HG03064 (cell line): ENCODE measurements around the gene NPB.

ENCODE experiments used
- ATAC-seq: cut with Tn5 transposase; IDR thresholded peaks from one replicate; pipeline ENCODE4 v1.9.1; 2021; ENCODE audit warnings: low read depth; ENCODE audit not compliant: unreplicated experiment

The NPB gene

DNA sequence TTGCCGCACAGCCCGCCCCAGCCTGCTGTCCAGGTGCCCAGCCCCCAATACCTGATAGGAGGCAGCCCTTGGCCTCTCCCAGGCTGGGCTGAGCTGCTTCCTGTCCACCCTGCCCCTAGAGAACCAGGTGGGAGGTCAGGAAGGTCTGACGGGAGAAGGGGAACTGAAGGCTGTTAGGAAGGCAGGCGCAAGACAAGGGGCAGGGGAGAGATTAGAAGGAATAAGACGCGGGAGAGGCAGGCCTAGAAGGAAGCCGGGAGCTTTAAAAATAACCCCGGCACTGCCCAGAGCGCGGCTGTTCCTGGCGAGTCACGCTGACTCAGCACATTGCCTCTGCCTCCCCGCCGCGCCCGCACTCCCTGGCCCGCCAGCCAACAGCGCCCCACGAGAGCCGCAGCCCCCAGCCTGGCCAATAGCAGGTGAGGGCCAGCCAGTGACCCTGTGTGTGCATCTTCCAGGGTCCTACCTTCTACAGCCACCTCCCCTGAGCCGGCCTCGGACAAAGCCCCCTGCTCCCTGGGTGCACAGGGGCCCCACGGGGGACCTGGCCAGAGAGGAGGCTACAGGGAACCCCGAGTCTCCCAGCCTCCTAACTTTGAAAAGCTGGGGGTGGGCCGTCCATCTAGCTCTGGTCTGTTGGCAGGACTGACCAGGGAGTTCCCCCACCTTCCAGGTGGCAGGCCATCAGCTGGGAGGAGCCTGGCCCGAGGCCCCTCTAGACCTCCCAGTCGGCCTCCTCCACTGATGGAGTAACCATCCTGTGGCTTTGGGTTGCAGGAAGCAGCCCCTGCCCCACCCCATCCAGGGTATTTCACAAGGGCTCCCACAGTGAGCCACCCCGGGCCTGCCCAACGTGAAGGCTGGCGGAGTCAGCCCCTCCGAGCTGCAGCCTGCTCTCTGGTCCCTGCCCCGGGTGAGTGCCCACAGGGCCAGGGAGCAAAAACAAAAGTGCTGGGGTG, 21.5 kb downstream of the NPB start:
- ATAC-seq = no peak

DNA sequence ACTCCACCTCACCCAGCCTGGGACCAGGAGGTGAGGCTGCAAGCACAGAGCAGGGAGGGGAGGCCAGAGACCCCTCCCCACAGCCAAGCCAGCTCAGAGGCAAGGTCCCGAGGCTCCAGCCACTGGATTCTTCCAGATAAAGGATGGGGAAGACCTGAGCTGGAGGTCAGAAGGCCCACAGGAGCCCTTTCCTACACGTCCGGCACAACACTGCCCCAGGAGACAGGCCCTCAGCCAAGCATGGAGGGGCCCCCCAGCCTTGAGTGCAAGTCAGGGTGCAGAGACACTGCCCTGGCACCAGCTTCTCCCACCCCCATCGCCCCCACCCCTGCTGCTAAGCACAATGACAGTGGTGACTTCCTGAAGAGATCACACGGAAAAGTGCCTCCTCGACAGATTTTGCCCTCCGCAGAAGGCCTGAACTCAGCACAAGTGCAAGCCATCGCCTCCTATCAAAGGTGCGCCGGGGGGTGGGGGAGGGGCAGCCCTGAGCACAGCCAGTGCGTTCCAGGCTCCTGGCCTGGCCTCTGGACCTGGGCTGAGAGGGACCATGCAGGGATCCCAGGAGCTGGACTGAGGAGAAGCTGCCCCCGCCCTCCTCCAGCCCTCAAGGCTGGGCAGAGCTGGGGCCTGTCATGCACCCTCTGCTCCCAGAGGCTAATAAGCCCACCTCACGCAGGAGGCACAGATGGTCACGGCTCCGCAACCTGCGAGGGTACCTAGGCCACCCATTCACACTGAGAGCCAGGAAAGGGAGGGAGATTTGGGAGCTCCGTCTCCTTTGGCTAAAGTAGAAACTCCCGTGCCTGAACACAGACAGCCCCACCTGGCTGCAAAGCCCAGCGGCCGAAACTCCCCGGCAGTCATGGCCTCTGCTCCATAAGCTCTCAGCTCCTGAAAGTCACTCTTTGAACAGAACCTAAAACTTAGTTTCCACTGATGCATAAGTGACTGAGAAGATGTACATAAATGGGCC, 22.8 kb downstream of the NPB start:
- no peak for ATAC-seq

DNA sequence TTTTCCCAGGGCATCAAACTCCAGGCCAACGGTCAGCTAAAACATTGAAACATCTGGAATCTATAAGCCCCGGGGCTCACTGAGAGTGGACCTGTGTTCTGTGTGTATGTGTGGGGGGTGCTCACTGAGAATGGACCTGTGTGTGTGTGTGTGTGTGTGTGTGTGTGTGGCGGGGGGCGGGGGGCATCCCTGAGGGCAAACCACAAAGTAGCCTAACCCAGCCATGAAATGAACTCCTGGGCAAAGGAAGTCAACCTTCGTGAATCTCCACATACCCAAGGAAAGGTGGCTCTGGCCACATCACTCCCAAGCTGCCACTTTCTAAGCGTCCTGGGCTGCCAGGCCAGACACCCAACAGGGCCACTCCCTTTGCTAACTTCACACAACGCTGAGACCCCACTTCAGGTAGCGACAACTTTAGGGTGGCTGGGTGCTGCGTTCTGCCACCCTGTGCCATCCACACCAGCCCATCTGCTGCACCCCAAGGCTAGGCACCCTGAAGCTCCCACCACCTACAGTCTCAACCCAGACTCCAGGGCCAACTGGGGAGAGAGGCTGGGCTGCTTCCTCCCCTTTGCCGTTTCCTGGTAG, 23.9 kb downstream of the NPB start:
- no peak for ATAC-seq

DNA sequence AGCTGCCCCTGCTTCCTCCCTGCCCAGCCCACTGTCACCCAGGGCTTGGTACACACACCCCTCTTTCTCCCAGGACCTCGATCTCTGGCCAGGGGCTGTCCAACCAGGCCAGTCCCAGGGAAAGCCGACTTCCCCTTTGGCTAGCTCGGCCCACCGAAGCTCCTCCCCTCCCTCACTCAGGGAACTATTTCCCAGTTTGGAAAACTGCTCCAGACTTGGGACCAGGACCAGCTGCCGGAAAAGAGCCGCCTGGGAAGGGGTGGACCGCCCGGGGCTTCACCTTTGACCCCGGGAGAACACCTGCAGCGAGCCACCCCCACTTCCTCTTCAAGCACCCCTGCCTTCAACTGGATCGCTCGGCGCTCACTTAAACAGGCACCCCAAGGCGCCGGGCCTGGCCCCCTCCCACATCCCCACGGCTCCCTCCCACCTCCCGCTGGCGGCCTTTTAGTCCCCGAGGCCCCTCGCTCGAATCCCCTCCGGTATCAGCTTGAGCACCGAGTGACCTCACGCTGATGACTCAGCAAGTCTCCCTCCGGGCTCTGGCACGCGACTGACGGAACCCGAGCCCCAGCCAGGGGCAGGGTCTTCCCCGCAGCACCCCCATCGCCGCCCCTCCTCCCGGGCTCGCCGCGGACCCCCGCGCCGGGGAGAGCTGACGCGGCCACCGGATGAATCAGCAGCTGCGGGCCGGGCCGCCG, 24.6 kb downstream of the NPB start:
- no peak for ATAC-seq

DNA sequence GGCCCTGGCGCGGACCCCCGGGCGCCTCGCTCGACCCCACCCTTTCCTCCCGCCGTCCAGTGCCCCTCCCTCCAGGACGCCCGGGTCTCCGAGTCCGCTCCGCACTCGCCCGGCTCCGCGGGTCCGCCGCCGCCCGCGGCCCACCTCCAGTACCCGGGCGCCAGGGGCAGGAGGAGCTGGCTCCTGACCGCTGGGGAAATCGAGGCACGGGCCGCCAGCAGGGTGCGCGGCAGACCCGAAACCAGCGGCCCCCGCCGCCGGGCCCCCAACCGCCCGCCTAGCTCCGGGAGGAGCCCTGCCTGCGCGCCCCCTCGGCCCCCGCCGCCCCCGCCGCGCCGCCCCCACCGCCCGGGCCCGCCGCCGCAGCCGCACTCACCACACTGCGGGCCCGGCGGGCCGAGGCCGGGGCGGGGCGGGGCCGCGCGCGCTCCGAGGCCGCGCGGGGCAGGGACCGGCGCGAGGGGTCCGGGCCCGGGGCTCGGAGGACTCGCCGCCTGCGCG, 25.2 kb downstream of the NPB start:
- peak; percentile 12 for ATAC-seq

DNA sequence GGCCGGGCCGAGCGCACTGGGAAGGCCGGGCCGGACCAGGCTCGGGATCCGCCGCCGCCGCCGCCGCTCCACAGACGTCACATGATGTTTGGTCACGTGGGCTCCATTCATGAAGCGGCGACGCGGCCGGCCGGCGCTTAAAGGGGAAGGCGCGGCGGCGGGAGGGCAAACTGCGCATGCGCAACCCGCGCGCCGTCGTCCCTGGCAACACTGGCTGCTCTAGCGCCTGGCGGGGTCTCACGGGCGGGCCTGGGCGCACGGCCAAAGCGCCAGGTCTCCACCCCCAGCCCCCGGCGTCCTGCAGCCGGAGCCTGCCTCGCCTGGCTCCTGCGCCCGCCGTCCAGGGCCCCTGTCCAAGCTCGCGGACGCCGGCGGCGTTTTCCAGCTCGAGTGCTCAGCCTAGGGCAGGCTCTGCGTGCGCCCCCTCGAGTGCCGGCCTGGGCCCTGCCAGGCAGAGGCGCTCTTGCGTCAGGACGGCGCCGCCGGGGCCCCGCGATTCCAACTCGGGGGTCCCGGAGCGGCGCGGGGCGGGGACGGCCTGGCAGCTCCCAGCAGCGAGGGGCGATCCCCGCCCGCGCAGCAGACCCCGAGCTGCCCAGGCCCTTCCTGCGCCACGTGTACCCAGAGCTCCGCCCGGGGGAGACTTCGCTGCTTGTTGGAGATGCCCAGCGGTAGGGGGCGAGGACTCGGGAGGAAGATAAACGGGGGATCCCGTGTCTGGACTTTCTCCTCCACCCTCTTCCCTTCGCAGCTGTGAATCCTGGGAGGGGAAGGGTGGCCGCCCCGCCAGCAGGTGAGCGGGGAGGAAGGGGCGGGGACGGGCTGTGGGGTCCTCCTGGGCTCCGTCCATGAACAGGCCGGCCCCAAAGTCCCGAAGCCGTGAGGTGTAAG, 25.9 kb downstream of the NPB start, which contains the start of gene MAFG:
MAFG (minus strand) TSS at position 83 of the 891 bp plus-strand sequence. CDS start 4,550 bp downstream, outside the sequence.
- ATAC-seq = peak; percentile 56

DNA sequence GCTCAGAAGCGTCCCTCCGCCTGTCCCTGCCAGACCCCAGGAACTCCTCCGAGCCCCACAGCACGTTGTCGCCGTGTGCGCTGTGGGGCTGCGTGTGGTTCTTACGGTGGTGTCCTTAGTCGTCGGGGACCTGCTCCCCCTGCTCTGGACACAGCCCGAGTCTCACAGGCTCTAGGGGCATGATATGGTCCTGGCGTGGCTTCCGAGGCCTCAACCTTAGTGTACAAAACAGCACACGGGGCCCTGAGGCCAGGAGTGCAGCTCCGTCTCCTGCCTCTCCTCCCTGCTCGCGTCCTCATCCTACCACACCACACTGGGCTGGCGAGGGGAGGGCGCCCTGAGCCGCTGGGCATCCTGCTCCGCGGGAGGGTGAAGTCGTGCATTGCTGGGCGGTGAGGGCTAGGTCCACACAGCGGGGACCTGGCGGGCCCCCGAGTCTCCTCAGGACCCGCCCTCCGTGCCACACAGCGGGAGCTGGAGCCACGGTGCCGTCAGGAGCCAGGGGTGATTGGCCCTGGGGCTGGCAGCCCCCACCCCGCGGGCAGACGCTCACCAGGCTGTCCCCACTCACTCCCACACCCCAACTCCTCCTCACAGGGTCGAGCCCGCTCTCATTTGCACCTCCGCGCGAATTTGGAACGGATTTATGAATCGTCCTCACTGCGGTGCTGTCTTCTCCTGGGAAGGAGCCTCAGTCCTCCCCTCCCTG, 26.7 kb downstream of the NPB start:
- ATAC-seq = no peak

DNA sequence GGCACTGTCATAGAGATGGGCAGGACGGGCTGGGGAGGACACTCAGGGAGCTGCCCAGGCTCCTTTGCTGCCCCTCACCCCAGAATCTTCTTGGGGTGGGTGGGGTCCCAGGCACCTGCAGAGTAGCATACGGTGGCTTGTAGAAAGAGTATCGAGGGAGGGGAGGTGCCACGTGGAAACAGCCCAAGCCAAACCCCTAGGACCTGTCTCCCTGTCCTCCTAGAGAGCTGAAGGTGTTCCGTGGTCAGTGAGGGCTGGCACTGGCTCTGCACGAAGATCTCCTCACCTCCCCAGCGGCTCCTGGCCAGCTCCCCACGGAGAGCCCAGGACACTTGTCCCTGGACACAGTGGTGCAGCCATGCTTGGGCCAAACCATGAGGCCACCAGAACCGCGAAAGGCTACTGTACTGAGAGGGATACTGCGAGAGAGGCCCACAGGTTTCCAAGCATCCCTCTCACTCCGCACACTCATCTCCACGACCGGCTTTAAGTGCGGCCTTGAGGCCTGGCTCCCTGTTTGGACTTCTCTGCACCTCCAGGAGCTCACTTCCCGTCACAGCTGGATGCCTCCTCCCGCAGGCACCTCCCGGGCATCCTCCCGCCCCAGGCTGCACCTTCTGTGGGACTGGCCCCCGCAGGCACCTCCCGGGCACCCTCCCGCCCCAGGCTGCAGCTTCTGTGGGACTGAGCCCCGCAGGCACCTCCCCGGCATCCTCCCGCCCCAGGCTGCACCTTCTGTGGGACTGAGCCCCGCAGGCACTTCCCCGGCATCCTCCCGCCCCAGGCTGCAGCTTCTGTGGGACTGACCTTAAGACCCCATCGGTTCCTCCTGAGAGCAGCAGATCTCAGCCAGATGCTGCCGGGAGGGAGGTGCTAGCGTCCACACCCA, 27.5 kb downstream of the NPB start:
- no peak for ATAC-seq

DNA sequence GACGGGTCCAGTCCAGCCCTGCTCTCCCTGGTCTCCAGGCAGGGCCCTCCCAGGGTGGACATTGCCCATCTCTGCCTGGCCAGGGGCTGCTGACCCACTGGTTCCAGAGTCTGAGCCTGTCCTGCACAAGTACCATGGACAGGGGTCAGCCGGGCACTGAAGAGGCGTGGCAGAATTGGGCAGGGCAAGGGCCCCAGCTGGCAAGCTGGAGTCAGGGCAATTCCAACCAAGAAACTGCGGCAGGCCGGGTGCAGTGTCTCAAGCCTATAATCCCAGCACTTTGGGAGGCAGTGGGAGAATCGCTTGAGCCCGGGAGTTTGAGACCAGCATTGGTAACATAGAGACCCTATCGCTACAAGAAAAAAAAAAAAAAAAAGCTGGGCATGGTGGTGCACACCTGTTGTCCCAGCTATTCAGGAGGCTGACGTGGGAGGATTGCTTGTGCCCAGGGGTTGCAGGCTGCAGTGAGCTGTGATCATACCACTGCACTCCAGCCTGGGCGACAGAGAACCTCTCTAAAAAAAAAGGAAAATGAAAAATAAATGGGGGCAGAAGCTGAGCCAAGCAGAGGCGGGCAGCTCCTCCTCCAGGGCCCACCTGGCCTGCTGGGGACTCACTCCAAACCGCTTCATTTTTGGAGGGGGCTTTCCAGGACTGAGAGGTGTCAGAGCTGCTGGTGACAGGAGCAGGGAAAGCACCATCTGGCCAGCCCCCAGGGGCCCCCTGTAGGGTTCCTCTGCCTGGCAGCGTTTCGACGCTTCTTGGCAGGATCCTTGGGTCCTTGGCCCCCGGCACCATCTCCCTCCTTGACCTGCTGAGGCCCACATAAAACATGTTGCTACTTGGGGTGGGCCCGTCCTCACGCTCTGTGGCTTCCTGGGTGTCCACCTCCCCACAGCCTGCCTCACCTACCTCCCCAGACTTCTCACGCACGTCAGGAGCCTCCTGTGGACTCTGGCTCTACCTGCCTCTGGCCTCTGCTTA, 28.4 kb downstream of the NPB start:
- no peak for ATAC-seq

DNA sequence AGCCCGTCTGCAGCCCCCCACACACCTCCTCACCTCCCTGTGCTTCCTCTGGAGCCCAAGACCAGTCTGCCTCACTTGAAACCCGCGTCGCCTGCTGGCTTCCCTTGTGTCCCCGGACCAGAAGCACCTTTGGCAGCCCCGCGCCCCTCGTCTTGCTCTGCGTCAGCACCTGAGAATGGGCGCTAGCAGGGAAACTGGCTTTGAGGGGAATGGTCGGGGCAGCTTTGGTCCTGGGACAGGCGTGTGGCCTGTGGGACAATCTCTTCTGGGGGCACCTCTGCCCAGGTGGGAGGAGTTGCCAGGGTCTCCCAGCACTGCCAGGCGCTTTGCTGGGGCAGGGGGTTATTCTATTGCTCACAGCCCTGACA, 29.1 kb downstream of the NPB start:
- ATAC-seq = no peak

DNA sequence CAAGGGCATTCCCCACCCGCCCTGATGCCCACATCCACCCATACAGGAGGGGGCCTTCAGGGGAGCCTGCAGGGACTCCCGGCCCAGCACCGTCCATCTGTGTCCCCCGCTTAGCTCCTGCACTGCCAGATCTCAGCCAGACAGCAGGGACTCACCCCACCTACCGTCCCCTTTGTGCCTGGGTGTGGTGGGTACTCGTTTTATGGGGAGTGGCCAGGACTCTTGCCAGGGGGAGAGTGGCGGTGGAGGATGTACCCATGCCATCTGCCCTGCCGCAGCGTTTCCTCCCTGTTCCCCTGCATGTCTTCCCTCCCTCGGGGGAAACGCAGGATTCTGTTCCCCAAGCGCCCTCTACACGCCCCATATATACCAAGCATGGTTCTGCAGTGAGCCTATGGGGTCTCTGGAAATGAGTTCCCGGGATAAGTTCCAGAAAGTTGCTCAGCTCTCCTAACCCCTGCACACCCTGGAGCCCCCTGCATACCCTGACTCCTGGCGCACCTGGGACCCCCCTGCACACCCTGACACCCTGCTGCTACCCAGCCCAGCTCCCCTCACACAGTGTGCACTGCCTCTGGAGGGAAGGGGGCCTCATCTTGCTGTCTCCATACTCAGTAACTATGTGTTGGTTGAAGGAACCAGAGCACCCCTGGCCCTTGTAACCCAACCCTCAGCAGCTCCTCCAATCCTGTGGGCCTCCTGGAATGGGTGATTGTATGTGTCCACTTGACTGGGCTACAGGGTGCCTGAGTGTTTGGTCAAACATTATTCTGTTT, 29.7 kb downstream of the NPB start:
- no peak for ATAC-seq

DNA sequence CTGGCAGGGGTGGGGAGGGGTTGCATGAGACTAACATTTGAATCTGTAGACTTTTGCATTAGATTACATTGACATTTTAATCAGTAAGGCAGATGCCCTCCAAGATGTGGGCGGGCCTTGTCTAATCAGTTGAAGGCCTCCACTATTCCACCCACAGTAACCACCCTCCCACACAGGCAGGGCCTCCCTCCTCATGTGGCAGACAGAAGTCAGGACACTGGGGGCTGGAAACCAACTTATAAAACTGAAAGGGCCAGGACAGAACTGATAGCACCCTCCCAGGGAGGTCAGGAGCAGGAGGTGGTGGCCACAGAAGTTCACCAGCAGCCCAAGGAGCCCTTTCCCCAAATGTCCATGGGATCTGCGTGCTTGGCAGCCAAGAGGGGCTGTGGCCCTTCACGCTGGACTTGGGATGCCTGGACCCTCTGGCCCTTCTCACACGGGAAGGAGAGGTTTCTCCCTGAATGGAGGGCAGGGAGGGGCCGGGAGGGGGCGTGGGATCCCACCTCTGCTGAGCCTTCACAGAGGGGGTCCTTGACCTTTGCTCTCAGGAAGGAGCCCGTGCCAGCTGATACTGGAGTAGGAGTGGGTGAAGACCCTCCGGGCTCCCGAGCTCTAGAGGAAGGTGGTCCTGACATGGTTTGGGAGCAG, 30.4 kb downstream of the NPB start:
- ATAC-seq = no peak

DNA sequence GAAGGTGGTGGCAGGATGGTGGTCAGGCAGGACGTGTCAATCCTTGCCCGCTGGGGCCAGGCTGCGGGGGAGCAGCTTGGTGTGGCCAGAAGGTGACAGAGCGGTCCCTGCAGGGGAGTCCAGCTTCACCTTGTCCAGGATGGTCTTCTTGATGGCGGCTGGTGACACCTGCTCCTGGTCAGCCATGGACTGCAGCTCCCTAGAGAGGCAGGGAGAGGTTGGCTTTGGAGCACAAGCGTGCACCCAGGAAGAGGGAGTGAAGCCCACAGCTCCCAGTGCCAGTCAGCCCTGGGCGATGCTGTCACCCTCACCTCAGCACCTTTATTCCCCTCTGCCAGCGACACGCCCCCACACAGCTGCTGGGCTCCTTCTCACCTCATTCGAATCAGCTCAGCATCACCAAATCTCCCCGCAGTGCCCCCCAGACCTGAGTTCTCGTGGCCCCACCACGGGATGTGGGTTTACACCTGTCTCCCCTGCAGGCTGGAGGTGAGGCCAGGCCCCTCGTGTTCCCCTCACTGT, 31.2 kb downstream of the NPB start:
- ATAC-seq = no peak

DNA sequence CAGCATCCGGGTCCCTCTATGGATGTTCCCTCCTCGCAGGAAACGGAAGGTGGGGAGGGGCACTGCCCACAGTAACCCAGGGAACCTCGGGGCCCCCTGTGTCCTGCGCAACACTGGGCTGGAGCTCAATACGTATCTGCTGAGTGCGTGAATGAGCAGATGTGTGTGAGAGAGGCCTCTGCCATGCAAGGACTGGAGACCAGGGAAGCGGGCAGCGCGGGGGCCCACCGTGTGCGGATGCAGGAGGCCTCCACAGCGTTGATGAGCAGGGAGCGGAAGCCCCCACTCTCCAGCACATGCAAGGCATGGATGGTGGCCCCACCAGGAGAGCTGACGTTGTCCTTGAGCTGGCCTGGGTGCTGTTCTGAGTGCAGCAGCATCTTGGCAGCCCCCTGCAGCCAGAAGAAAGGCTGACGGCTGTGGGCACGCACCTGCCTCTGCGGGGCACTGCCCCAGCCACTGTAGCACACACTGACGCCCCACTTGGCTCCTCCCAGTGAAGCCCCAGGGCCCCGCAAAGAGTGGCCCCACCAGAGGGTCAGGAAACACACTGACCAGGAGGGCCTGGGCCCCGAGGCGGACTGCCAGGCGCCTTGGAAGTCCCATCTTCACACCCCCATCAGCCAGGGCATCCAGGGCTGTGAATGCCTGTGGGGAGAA, 32.2 kb downstream of the NPB start:
- no peak for ATAC-seq
